Measurements from ENCODE around the gene SF3B2.

The SF3B2 gene

DNA sequence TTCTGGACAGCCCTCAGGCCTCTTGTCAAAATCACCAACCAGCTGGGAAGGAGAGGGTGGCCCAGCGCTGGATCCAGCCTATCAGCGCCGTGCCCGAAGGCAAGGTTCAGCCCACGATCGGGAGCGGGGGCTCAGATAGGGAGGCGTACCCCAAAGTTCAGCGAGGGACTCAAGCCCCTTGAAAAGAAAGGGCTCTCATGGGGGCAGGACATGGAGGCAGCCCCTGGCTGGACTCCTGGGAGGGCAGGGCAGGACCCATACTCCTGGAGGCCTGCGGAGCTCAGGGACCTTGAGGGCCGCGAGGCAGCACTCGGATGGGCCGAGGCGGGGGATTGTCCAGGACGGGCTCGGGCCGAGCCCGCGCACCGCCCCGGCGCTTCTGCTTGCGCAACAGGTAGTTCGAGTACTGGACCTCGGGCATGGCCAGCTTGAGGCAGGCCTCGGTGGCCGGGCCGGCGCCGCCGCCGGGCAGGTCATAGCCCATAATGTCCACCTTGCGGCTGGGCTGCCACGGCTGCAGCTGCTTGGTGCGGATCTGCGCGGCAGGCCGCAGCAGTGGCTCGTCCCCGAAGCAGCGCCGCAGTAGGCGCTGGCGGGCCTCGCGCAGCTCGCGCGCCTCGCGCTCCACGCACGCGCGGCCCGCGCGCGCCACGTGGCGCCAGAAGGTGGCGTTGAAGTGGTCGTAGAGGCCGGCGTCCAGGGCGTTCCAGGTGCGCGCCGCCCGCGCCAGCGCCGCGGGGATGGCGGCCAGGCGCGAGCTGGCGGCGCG lies 9.8 kb upstream of the SF3B2 start:
- no peaks in the 10 kb centered on the region for H3K4me1 ChIP-seq (ENCODE audit: control insufficient read depth, insufficient read depth, low read length, poor library complexity, severe bottlenecking)
- 96% methylated on average over 78 to 79 of the region's 81 CpGs for WGBS, 2 experiments (ENCODE audit: insufficient coverage in 2 of 2)
- no peak overlapping the region for H3K4me3 ChIP-seq (ENCODE audit: extremely low read depth, insufficient read depth, low read length, poor library complexity, severe bottlenecking)
- H3K9me3 ChIP-seq (ENCODE audit: control insufficient read depth, low read length): no peaks in the 10 kb centered on the region
- no peaks in the 10 kb centered on the region for H3K36me3 ChIP-seq (ENCODE audit: control insufficient read depth, insufficient read depth, low read length)
- H3K27ac ChIP-seq (ENCODE audit: low read depth, low read length, severe bottlenecking): no peak overlapping the region

DNA sequence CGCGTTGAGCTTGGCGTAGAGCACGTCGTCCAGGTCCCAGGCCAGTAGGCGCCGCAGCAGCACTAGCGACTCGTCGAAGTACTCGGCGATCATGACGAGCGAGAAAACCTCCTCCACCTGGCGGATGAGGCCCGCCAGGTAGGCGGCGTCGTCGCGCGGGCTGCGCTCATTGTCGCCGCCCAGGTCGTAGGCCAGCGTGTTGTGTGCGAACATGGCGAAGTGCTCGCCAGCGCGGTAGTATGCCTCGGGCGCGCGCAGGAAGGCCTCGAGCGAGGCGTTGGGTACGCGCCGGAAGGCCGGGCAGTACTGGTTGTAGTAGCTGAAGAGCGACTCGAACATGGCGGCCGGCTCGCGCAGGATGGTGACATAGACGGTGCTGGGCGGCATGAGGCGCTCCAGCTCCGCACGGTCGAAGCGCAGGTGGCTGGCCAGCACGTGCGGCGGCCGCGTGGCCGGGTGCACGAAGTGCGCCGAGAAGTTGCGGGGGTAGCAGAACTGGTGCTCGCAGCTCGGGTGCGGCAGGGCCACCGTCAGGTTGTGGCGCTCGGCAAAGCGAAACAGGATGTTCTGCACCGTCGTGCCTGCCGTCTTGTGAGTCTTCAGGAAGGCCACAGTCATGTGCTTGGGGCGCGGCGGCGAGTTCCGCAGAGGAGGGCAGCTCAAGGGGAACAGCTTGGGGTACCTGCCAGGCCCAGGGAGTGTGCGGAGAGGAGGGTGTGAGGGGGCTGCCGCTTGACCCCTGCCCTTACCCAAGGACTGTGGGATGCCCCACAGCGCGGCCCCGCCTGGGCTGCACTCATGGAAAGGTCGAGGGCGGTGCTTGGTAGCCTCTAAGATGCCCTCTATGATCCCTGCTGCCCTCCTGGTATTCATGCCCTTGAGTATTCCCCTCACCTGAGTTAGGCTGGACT lies 8.9 kb upstream of the SF3B2 start:
- 96 to 98% methylated on average over 77 to 84 of the region's 88 CpGs for WGBS, 2 experiments (ENCODE audit: insufficient coverage in 2 of 2)
- H3K27ac ChIP-seq (ENCODE audit: low read depth, low read length, severe bottlenecking): no peak overlapping the region
- no peaks in the 10 kb centered on the region for H3K4me1 ChIP-seq (ENCODE audit: control insufficient read depth, insufficient read depth, low read length, poor library complexity, severe bottlenecking)
- H3K36me3 ChIP-seq (ENCODE audit: control insufficient read depth, insufficient read depth, low read length): no peaks in the 10 kb centered on the region
- H3K4me3 ChIP-seq (ENCODE audit: extremely low read depth, insufficient read depth, low read length, poor library complexity, severe bottlenecking): no peak overlapping the region
- no peaks in the 10 kb centered on the region for H3K9me3 ChIP-seq (ENCODE audit: control insufficient read depth, low read length)

DNA sequence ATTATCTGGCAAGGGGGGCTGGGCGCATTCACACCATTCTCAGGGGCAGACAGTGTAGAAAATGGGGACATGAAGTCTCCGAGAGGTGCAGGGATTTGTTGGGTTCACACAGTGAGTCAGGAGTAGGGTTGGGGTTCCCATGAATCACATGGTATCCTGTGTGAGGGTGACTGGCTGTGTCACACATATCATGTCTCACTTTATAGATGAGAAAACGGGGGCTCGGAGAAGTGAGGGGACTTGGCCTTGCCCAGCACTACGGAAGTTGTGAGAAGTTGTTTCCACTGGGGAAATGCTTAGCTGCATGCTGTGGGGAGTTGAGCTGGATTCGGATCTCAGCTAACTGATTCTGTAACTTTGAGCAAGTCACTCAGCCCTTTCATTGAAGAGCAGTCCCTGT lies 7.4 kb upstream of the SF3B2 start:
- no peak overlapping the region for H3K4me3 ChIP-seq (ENCODE audit: extremely low read depth, insufficient read depth, low read length, poor library complexity, severe bottlenecking)
- no peaks in the 10 kb centered on the region for H3K4me1 ChIP-seq (ENCODE audit: control insufficient read depth, insufficient read depth, low read length, poor library complexity, severe bottlenecking)
- H3K36me3 ChIP-seq (ENCODE audit: control insufficient read depth, insufficient read depth, low read length): no peaks in the 10 kb centered on the region
- H3K27ac ChIP-seq (ENCODE audit: low read depth, low read length, severe bottlenecking): no peak overlapping the region
- H3K9me3 ChIP-seq (ENCODE audit: control insufficient read depth, low read length): no peaks in the 10 kb centered on the region
- 80 to 84% methylated on average over 5 to 6 of the region's 6 CpGs for WGBS, 2 experiments (ENCODE audit: insufficient coverage in 2 of 2)

DNA sequence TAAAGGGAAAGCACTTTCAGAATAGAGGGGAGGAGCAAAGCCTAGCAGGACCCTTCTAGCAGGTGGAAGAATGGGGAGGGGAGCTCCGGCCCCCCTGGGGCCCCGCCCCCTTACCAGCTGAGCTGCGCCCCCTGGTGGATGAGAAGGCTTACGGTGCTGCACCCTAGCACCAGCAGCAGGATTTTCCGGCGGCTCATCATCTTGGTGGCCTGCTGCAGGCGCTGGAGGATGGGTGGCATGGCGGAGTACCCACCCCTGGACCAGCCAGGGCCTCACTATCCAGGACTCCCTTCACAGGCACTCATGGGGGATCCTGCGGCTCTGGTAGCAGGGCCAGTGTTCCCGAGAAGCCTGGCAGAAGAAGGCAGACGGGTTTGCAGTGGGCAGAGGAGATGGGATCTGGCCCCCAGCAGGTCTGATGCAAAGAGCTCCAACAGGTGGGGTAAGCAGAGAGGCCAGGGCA lies 7.0 kb upstream of the SF3B2 start:
- Histone ChIP-seq H3K9me3 (ENCODE audit: control insufficient read depth, low read length) (no peaks in the 10 kb centered on the region), H3K4me3 (ENCODE audit: extremely low read depth, insufficient read depth, low read length, poor library complexity, severe bottlenecking) (no peak overlapping the region), H3K36me3 (ENCODE audit: control insufficient read depth, insufficient read depth, low read length) (no peaks in the 10 kb centered on the region), H3K4me1 (ENCODE audit: control insufficient read depth, insufficient read depth, low read length, poor library complexity, severe bottlenecking) (no peaks in the 10 kb centered on the region), H3K27ac (ENCODE audit: low read depth, low read length, severe bottlenecking) (no peak overlapping the region)
- 11 to 30% methylated on average over 7 to 8 of the region's 11 CpGs for WGBS, 2 experiments (ENCODE audit: insufficient coverage in 2 of 2)

GRCh38 chr11:66046901-66047300 lies 5.3 kb upstream of the SF3B2 start:
- Histone ChIP-seq H3K36me3 (ENCODE audit: control insufficient read depth, insufficient read depth, low read length) (no peaks in the 10 kb centered on the region), H3K4me3 (ENCODE audit: extremely low read depth, insufficient read depth, low read length, poor library complexity, severe bottlenecking) (no peak overlapping the region), H3K4me1 (ENCODE audit: control insufficient read depth, insufficient read depth, low read length, poor library complexity, severe bottlenecking) (peaks cover 10% of the 10 kb centered on the region), H3K27ac (ENCODE audit: low read depth, low read length, severe bottlenecking) (no peak overlapping the region), H3K9me3 (ENCODE audit: control insufficient read depth, low read length) (no peaks in the 10 kb centered on the region)
- 100% methylated on average over 3 of the region's 3 CpGs; no CpG with 5 or more reads in 1 of the 2 experiments for WGBS, 2 experiments (ENCODE audit: insufficient coverage in 2 of 2)

GRCh38 chr11:66047541-66048365 lies 4.4 kb upstream of the SF3B2 start:
- H3K27ac ChIP-seq (ENCODE audit: low read depth, low read length, severe bottlenecking): no peak overlapping the region
- H3K9me3 ChIP-seq (ENCODE audit: control insufficient read depth, low read length): no peaks in the 10 kb centered on the region
- peaks cover 10% of the 10 kb centered on the region for H3K4me1 ChIP-seq (ENCODE audit: control insufficient read depth, insufficient read depth, low read length, poor library complexity, severe bottlenecking)
- H3K4me3 ChIP-seq (ENCODE audit: extremely low read depth, insufficient read depth, low read length, poor library complexity, severe bottlenecking): peak overlapping the region; percentile 43
- WGBS, 2 experiments (ENCODE audit: insufficient coverage in 2 of 2): 85 to 94% methylated on average over 11 of the region's 11 CpGs
- no peaks in the 10 kb centered on the region for H3K36me3 ChIP-seq (ENCODE audit: control insufficient read depth, insufficient read depth, low read length)

DNA sequence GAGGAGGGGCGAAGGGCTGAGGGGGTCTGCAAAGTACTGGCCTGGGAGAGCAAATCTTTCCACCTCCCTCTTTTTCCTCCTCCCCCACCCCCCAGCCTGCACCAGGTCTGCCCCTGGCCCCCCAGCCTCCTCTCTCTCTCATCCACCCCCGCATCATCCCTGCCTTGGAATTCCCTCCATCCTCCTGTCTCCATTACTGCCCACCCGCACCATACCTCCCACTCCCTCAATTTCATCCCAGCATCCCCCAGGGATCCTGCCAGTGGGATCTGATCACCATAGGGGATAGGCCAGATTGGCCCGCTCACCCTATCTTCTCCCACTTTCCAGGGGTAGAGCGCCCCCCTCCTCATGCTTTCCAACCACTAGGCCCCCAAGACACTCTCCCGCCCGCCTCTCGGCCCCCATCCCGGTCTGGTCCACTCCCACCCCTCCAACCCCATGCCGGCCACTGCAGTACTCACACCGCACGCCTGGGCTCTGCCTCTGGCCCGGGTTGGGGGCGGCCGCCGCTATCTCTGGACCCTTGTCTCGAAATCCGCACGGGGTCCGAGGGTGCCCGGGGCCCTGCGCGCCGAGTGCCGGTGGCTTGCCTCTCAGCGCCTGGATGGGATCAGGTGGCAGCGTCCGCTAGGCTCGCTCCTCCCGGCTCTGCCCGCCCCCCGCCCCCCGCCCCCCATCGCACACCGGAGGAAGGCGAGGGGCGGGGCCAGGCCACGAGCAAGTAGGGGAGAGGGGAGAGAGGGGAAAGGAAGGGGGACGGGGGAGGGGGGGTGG lies 3.4 kb upstream of the SF3B2 start, which contains the start of gene GAL3ST3:
TSS of gene GAL3ST3 (minus strand) at position 615 of the 777 bp plus-strand sequence. CDS start 3,746 bp downstream, outside the sequence.
- Histone ChIP-seq H3K9me3 (ENCODE audit: control insufficient read depth, low read length) (no peaks in the 10 kb centered on the region), H3K27ac (ENCODE audit: low read depth, low read length, severe bottlenecking) (no peak within 1 kb of the TSS), H3K36me3 (ENCODE audit: control insufficient read depth, insufficient read depth, low read length) (peaks cover 7% of the 10 kb centered on the region), H3K4me3 (ENCODE audit: extremely low read depth, insufficient read depth, low read length, poor library complexity, severe bottlenecking) (peak within 1 kb of the TSS; percentile 43), H3K4me1 (ENCODE audit: control insufficient read depth, insufficient read depth, low read length, poor library complexity, severe bottlenecking) (peaks cover 17% of the 10 kb centered on the region)
- WGBS, 2 experiments (ENCODE audit: insufficient coverage in 2 of 2): 2 to 13% methylated on average over 7 to 11 of the region's 39 CpGs

- WGBS, 2 experiments (ENCODE audit: insufficient coverage in 2 of 2): 71% methylated on average over 2 of the region's 5 CpGs; no CpG with 5 or more reads in 1 of the 2 experiments
- Histone ChIP-seq H3K4me1 (ENCODE audit: control insufficient read depth, insufficient read depth, low read length, poor library complexity, severe bottlenecking) (peaks cover 18% of the 10 kb centered on the region), H3K9me3 (ENCODE audit: control insufficient read depth, low read length) (no peaks in the 10 kb centered on the region), H3K36me3 (ENCODE audit: control insufficient read depth, insufficient read depth, low read length) (peaks cover 26% of the 10 kb centered on the region), H3K27ac (ENCODE audit: low read depth, low read length, severe bottlenecking) (peak overlapping the region; percentile 93), H3K4me3 (ENCODE audit: extremely low read depth, insufficient read depth, low read length, poor library complexity, severe bottlenecking) (no peak overlapping the region)
Measured at GRCh38 chr11:66050581-66051231, 1.5 kb upstream of the SF3B2 start.

GRCh38 chr11:66051371-66051765 lies 796 bp upstream of the SF3B2 start:
- peak overlapping the region; percentile 99 for H3K4me3 ChIP-seq (ENCODE audit: extremely low read depth, insufficient read depth, low read length, poor library complexity, severe bottlenecking)
- WGBS, 2 experiments (ENCODE audit: insufficient coverage in 2 of 2): 6 to 49% methylated on average over 7 to 9 of the region's 12 CpGs
- H3K4me1 ChIP-seq (ENCODE audit: control insufficient read depth, insufficient read depth, low read length, poor library complexity, severe bottlenecking): peaks cover 18% of the 10 kb centered on the region
- no peaks in the 10 kb centered on the region for H3K9me3 ChIP-seq (ENCODE audit: control insufficient read depth, low read length)
- H3K27ac ChIP-seq (ENCODE audit: low read depth, low read length, severe bottlenecking): peak overlapping the region; percentile 93
- H3K36me3 ChIP-seq (ENCODE audit: control insufficient read depth, insufficient read depth, low read length): peaks cover 33% of the 10 kb centered on the region

Measured in mesodermal cell (in vitro differentiated cells).